Ishikawa (cell line): ENCODE data around the gene DAD1.

ENCODE experiments used
- CEBPB ChIP-seq: IDR thresholded peaks from 2 replicates; pipeline ENCODE4 v1.6.1; 2012
- CREB1 ChIP-seq: IDR thresholded peaks from 2 replicates; pipeline ENCODE4 v1.6.1; 2012; ENCODE audit warnings: low read depth
- EGR1 ChIP-seq: IDR thresholded peaks from 2 replicates; pipeline ENCODE4 v1.6.1; 2012
- EP300 ChIP-seq: IDR thresholded peaks from 2 replicates; pipeline ENCODE4 v1.6.1; 2012; ENCODE audit warnings: borderline replicate concordance
- FOXM1 ChIP-seq: IDR thresholded peaks from 2 replicates; pipeline ENCODE4 v1.6.1; 2012; ENCODE audit warnings: low read depth, borderline replicate concordance
- MAX ChIP-seq: IDR thresholded peaks from 2 replicates; pipeline ENCODE4 v1.6.1; 2012
- NFIC ChIP-seq: IDR thresholded peaks from 2 replicates; pipeline ENCODE4 v1.6.1; 2012
- RAD21 ChIP-seq: IDR thresholded peaks from 2 replicates; pipeline ENCODE4 v1.6.1; 2012; ENCODE audit warnings: low read depth
- REST ChIP-seq: IDR thresholded peaks from 2 replicates; pipeline ENCODE4 v1.6.1; 2012; ENCODE audit warnings: low read depth, mild to moderate bottlenecking
- TAF1 ChIP-seq: IDR thresholded peaks from 2 replicates; pipeline ENCODE4 v1.6.1; 2012; ENCODE audit warnings: low read depth, mild to moderate bottlenecking
- TCF12 ChIP-seq: IDR thresholded peaks from 2 replicates; pipeline ENCODE4 v1.6.1; 2012; ENCODE audit warnings: low read depth
- TEAD4 ChIP-seq: IDR thresholded peaks from 2 replicates; pipeline ENCODE4 v1.6.1; 2012
- USF1 ChIP-seq: IDR thresholded peaks from 2 replicates; pipeline ENCODE4 v1.6.1; 2012
- YY1 ChIP-seq: IDR thresholded peaks from 2 replicates; pipeline ENCODE4 v1.6.1; 2012; ENCODE audit warnings: low read depth
- ZBTB7A ChIP-seq: IDR thresholded peaks from 2 replicates; pipeline ENCODE4 v1.6.1; 2012; ENCODE audit warnings: low read depth

The DAD1 gene

GRCh38 chr14:22614240-22614799 is 25.3 kb upstream of the DAD1 start:
- no peak for TF ChIP-seq YY1
- TF ChIP-seq EP300 = peak; percentile 82
- TF ChIP-seq TEAD4 = peak; percentile 98
- TF ChIP-seq NFIC = peak; percentile 67
- no peak for TF ChIP-seq REST
- TF ChIP-seq TAF1 = no peak; the same call in 1 of the 2 replicates
- 0 out of 2 replicates have a peak, but pooled peaks have one; percentile 11 for TF ChIP-seq USF1
- no peak for TF ChIP-seq EGR1
- TF ChIP-seq CEBPB = peak; percentile 66
- peak; percentile 89 for TF ChIP-seq TCF12
- TF ChIP-seq MAX = peak; percentile 88
- TF ChIP-seq ZBTB7A = 0 out of 2 replicates have a peak, but pooled peaks have one; percentile 39
- no peak for TF ChIP-seq CREB1
- no peak for TF ChIP-seq RAD21
- TF ChIP-seq FOXM1 = peak; percentile 45; the same call in 1 of the 2 replicates

- no peak for TF ChIP-seq NFIC
These were observed 24.8 kb upstream of the DAD1 start for GRCh38 chr14:22613736-22614239.

GRCh38 chr14:22613106-22613695 is 24.2 kb upstream of the DAD1 start:
- TF ChIP-seq CEBPB = no peak
- 0 out of 2 replicates have a peak, but pooled peaks have one; percentile 20 for TF ChIP-seq TEAD4

- no peak for TF ChIP-seq TCF12
- TF ChIP-seq CREB1 = no peak
- TF ChIP-seq USF1 = no peak
- TF ChIP-seq TAF1 = no peak
- no peak for TF ChIP-seq CEBPB
- TF ChIP-seq MAX = no peak
- no peak for TF ChIP-seq YY1
- TF ChIP-seq REST = no peak
- TF ChIP-seq NFIC = no peak
- no peak for TF ChIP-seq FOXM1
- no peak for TF ChIP-seq EGR1
- TF ChIP-seq ZBTB7A = no peak
- no peak for TF ChIP-seq RAD21
- no peak for TF ChIP-seq EP300
- TF ChIP-seq TEAD4 = no peak
These were observed 21.9 kb upstream of the DAD1 start for GRCh38 chr14:22610931-22611330.

GRCh38 chr14:22607291-22607690 is 18.3 kb upstream of the DAD1 start:
- TF ChIP-seq USF1 (no peak), FOXM1 (no peak), RAD21 (no peak), MAX (no peak), CEBPB (no peak), ZBTB7A (no peak)

- TF ChIP-seq YY1 (no peak), EGR1 (no peak), FOXM1 (no peak), REST (no peak)
These were observed 17.4 kb upstream of the DAD1 start for GRCh38 chr14:22606380-22606779.
